GM12872 (cell line): Measurements from ENCODE around the gene DYSF.

Experiments
- CTCF ChIP-seq: IDR thresholded peaks from 3 replicates; pipeline ENCODE4 v1.5.1; 2011; ENCODE audit warnings: low read depth, mild to moderate bottlenecking, low read length, moderate library complexity; ENCODE audit not compliant: insufficient read depth

Gene DYSF

GRCh38 chr2:71711133-71711855 is 257.9 kb downstream of the DYSF start:
- no peak for TF ChIP-seq CTCF

GRCh38 chr2:71712158-71712818 is 258.9 kb downstream of the DYSF start:
- no peak for TF ChIP-seq CTCF

- TF ChIP-seq CTCF = no peak
These were observed 260.5 kb downstream of the DYSF start for GRCh38 chr2:71713581-71714580.

GRCh38 chr2:71714601-71715240 is 261.4 kb downstream of the DYSF start:
- TF ChIP-seq CTCF = no peak

- no peak for TF ChIP-seq CTCF
These were observed 261.9 kb downstream of the DYSF start for GRCh38 chr2:71715241-71715750.

- no peak for TF ChIP-seq CTCF
These were observed 262.8 kb downstream of the DYSF start for GRCh38 chr2:71715951-71716696.
